ENCODE measurements around the gene MASP2. TPM values are rescaled to one million over a fixed set of nuclear protein-coding genes. Genes with fewer than 3 reads are reported as not detected.
A peak's percentile ranks its signal among the peaks of the same experiment; 100 is the strongest.

Gene MASP2
- total and polyA plus RNA-seq, 9 of the 15 experiments (the other 6 are each of a cell fraction or from before 2014, with no cell fraction given), result 0.01 to 0.23 (median 0.06) TPM; not detected in 3

DNA sequence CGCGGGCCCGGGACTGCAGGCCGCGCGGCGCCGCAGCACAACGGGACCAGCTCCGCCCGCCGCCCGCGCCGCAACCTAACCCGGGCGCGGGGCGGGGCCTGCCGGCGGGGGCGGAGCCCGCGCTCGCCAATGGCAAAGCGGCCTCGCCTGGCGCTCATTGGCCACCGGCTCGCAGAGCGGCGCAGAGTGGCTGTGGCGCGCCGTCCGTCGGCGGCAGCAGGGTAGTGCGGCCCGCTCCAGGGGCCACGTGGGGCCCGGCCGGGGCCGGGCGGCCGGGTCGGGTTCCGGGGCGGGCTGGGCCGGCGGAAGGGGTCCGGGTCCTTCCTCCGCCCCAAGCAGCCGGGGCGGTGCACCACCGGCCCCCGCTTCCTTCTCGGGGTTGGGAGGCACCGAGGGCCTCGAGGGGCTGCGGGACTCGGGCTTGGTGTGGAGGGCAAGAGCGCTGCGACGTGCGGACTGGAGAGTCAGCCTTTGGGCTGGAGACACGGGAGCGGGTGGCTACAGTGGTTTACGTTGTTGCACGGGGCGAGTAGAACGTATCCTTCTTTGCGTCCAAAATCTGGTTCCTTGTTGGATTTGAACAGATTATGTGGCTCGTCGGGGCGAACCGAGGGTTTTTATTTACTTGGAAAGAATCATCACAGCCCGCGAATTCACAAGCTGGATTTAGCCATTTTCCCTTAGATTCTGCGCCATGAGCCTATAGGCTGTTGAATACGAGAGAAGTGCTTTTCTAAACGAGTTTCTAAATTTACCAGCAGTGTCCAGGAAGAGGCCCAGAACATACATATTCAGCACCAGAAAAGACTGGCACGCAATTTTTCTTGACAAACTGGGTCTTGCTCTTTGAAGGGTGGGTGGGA, 13.2 kb upstream of the MASP2 start, which contains the start of gene SRM (continued):
- TF ChIP-seq, protein P1, sequence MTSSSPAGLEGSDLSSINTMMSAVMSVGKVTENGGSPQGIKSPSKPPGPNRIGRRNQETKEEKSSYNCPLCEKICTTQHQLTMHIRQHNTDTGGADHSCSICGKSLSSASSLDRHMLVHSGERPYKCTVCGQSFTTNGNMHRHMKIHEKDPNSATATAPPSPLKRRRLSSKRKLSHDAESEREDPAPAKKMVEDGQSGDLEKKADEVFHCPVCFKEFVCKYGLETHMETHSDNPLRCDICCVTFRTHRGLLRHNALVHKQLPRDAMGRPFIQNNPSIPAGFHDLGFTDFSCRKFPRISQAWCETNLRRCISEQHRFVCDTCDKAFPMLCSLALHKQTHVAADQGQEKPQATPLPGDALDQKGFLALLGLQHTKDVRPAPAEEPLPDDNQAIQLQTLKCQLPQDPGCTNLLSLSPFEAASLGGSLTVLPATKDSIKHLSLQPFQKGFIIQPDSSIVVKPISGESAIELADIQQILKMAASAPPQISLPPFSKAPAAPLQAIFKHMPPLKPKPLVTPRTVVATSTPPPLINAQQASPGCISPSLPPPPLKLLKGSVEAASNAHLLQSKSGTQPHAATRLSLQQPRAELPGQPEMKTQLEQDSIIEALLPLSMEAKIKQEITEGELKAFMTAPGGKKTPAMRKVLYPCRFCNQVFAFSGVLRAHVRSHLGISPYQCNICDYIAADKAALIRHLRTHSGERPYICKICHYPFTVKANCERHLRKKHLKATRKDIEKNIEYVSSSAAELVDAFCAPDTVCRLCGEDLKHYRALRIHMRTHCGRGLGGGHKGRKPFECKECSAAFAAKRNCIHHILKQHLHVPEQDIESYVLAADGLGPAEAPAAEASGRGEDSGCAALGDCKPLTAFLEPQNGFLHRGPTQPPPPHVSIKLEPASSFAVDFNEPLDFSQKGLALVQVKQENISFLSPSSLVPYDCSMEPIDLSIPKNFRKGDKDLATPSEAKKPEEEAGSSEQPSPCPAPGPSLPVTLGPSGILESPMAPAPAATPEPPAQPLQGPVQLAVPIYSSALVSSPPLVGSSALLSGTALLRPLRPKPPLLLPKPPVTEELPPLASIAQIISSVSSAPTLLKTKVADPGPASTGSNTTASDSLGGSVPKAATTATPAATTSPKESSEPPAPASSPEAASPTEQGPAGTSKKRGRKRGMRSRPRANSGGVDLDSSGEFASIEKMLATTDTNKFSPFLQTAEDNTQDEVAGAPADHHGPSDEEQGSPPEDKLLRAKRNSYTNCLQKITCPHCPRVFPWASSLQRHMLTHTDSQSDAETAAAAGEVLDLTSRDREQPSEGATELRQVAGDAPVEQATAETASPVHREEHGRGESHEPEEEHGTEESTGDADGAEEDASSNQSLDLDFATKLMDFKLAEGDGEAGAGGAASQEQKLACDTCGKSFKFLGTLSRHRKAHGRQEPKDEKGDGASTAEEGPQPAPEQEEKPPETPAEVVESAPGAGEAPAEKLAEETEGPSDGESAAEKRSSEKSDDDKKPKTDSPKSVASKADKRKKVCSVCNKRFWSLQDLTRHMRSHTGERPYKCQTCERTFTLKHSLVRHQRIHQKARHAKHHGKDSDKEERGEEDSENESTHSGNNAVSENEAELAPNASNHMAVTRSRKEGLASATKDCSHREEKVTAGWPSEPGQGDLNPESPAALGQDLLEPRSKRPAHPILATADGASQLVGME (CRISPR knock-in tag; IDR thresholded peaks at IDR 0.05), result no peak
- TF ChIP-seq ZNF3 (CRISPR knock-in tag; IDR thresholded peaks at IDR 0.05) (no peak), RFX5 (IDR thresholded peaks at IDR 0.05; ENCODE audit: low read depth, low read length) (no peak), DMBX1 (CRISPR knock-in tag; IDR thresholded peaks at IDR 0.05; ENCODE audit: borderline replicate concordance) (no peak), CBFB (CRISPR knock-in tag; IDR thresholded peaks at IDR 0.05) (no peak), MXI1 (IDR thresholded peaks at IDR 0.05; ENCODE audit: low read depth, low read length) (peak; percentile 85), NRF1 (conservative IDR thresholded peaks at IDR 0.05 in 1 of 2, IDR thresholded peaks at IDR 0.05 in 1 of 2) (peak in 1 of 2 experiments; percentile 20; a peak in 2 of 4 replicates), OTX1 (CRISPR knock-in tag; IDR thresholded peaks at IDR 0.05) (no peak), RAD21 (CRISPR knock-in tag; conservative IDR thresholded peaks at IDR 0.05 in 1 of 2, IDR thresholded peaks at IDR 0.05 in 1 of 2) (no peak)
- TF ChIP-seq, protein P2, sequence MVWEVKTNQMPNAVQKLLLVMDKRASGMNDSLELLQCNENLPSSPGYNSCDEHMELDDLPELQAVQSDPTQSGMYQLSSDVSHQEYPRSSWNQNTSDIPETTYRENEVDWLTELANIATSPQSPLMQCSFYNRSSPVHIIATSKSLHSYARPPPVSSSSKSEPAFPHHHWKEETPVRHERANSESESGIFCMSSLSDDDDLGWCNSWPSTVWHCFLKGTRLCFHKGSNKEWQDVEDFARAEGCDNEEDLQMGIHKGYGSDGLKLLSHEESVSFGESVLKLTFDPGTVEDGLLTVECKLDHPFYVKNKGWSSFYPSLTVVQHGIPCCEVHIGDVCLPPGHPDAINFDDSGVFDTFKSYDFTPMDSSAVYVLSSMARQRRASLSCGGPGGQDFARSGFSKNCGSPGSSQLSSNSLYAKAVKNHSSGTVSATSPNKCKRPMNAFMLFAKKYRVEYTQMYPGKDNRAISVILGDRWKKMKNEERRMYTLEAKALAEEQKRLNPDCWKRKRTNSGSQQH (CRISPR knock-in tag; IDR thresholded peaks at IDR 0.05), result no peak
- TF ChIP-seq, protein P3, sequence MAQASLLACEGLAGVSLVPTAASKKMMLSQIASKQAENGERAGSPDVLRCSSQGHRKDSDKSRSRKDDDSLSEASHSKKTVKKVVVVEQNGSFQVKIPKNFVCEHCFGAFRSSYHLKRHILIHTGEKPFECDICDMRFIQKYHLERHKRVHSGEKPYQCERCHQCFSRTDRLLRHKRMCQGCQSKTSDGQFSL (CRISPR knock-in tag; IDR thresholded peaks at IDR 0.05), result 0 out of 2 replicates have a peak, but pooled peaks have one; percentile 20
- TF ChIP-seq, protein P3 (tag; IDR thresholded peaks at IDR 0.05), result no peak
- TF ChIP-seq, protein P4, sequence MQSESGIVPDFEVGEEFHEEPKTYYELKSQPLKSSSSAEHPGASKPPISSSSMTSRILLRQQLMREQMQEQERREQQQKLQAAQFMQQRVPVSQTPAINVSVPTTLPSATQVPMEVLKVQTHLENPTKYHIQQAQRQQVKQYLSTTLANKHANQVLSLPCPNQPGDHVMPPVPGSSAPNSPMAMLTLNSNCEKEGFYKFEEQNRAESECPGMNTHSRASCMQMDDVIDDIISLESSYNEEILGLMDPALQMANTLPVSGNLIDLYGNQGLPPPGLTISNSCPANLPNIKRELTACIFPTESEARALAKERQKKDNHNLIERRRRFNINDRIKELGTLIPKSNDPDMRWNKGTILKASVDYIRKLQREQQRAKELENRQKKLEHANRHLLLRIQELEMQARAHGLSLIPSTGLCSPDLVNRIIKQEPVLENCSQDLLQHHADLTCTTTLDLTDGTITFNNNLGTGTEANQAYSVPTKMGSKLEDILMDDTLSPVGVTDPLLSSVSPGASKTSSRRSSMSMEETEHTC (IDR thresholded peaks at IDR 0.05), result no peak
- TF ChIP-seq, protein P5, sequence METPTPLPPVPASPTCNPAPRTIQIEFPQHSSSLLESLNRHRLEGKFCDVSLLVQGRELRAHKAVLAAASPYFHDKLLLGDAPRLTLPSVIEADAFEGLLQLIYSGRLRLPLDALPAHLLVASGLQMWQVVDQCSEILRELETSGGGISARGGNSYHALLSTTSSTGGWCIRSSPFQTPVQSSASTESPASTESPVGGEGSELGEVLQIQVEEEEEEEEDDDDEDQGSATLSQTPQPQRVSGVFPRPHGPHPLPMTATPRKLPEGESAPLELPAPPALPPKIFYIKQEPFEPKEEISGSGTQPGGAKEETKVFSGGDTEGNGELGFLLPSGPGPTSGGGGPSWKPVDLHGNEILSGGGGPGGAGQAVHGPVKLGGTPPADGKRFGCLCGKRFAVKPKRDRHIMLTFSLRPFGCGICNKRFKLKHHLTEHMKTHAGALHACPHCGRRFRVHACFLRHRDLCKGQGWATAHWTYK (CRISPR knock-in tag; IDR thresholded peaks at IDR 0.05), result peak; percentile 52; the same call in 1 of the 2 replicates
